T-cell (primary cell): ENCODE results near the gene NPFFR1. TPM values are rescaled to one million over a fixed set of nuclear protein-coding genes. Genes with fewer than 3 reads are reported as not detected.

Source experiments
- ATAC-seq, 4 experiments: fragments of 200-7000 bp in 3 of 4; fragments of 150-1000 bp in 1 of 4; cut with Tn5 transposase; replicated peaks in 1 of 4; 1 replicate in 3 of 4; 2 replicates in 1 of 4; pipeline ENCODE4 v1.10.0; 2021; ENCODE audit warnings: moderate library complexity in 3 of 4, mild to moderate bottlenecking in 2 of 4, moderate number of reproducible peaks in 1 of 4
- CTCF ChIA-PET, 2 donors: fragments of 300-600 bp; sonication (Branson Sonifier 250); formaldehyde crosslinking; loops; one replicate each; lab custom pipeline; 2022; ENCODE audit warnings: antibody characterized with exemption in 2 of 2; lab: Charles Lee
- POLR2A ChIA-PET, 2 donors: fragments of 300-600 bp; sonication (Branson Sonifier 250); formaldehyde crosslinking; loops; one replicate each; lab custom pipeline; 2022; ENCODE audit warnings: antibody characterized with exemption in 2 of 2; lab: Charles Lee
- DNase-seq, 35 experiments: peaks; one replicate each; pipeline versions ENCODE4 v3.0.0 to v3.0.0-alpha.2; 2013 to 2023
- H3K27ac ChIP-seq: one replicate; pipeline ENCODE4 v1.5.1; 2013; ENCODE audit warnings: low read length
- H3K27me3 ChIP-seq, 2 experiments: replicated peaks in 1 of 2; 1 replicate in 1 of 2; 2 replicates in 1 of 2; pipeline versions ENCODE4 v1.6.1 to v1.7.0; 2013; ENCODE audit warnings: low read length in 1 of 2, mixed read lengths in 1 of 2; ENCODE audit not compliant: control insufficient read depth in 2 of 2, insufficient read depth in 2 of 2; ENCODE audit errors: extremely low read depth in 1 of 2
- H3K36me3 ChIP-seq, 2 donors: 1 replicate in 1 of 2; 2 replicates in 1 of 2; pipeline versions ENCODE4 v1.6.1 to v1.7.0; 2013; ENCODE audit warnings: low read length in 1 of 2; ENCODE audit not compliant: control insufficient read depth in 2 of 2, insufficient read depth in 1 of 2; ENCODE audit errors: extremely low read depth in 1 of 2
- H3K4me1 ChIP-seq, 2 experiments: 1 replicate in 1 of 2; 2 replicates in 1 of 2; pipeline versions ENCODE4 v1.6.1 to v1.7.0; 2013; ENCODE audit warnings: low read length in 2 of 2, mixed read lengths in 1 of 2; ENCODE audit not compliant: insufficient read depth in 2 of 2, control insufficient read depth in 1 of 2; ENCODE audit errors: extremely low read depth in 1 of 2
- H3K4me3 ChIP-seq, 2 donors: 1 replicate in 1 of 2; 2 replicates in 1 of 2; pipeline versions ENCODE4 v1.5.1 to v1.7.0; 2013; ENCODE audit warnings: mild to moderate bottlenecking in 2 of 2, low read length in 1 of 2, moderate library complexity in 1 of 2; ENCODE audit not compliant: control insufficient read depth in 1 of 2; ENCODE audit errors: extremely low read depth in 1 of 2
- H3K9me3 ChIP-seq: 2 replicates; pipeline ENCODE4 v1.7.0; 2013
- H3K27ac Mint-ChIP-seq, 2 donors: one replicate each; pipeline ENCODE4 v1.8.0; 2020 to 2021; ENCODE audit warnings: mild to moderate bottlenecking in 2 of 2, mixed read lengths in 2 of 2
- H3K27me3 Mint-ChIP-seq, 2 donors: one replicate each; pipeline ENCODE4 v1.8.0; 2021 to 2022; ENCODE audit warnings: mixed read lengths in 2 of 2
- H3K36me3 Mint-ChIP-seq: one replicate; pipeline ENCODE4 v1.8.0; 2021; ENCODE audit warnings: mixed read lengths
- H3K4me1 Mint-ChIP-seq, 3 donors: one replicate each; pipeline ENCODE4 v1.8.0; 2020 to 2022; ENCODE audit warnings: mixed read lengths in 3 of 3, mild to moderate bottlenecking in 1 of 3
- H3K4me3 Mint-ChIP-seq, 3 donors: one replicate each; pipeline ENCODE4 v1.8.0; 2020 to 2022; ENCODE audit warnings: mild to moderate bottlenecking in 3 of 3, mixed read lengths in 3 of 3, moderate library complexity in 3 of 3
- H3K9me3 Mint-ChIP-seq, 3 donors: one replicate each; pipeline ENCODE4 v1.8.0; 2020 to 2022; ENCODE audit warnings: mixed read lengths in 3 of 3
- WGBS: methylation state at CpG from one replicate; pipeline ENCODE4 v1.1.5; 2013; ENCODE audit warnings: missing lambda C conversion rate; ENCODE audit not compliant: insufficient coverage; 5-methylcytosine and 5-hydroxymethylcytosine counted together
- total RNA-seq, 35 experiments: library from RNA in 6 of 35; stranded (reverse) in 6 of 35; fragments of 120-200 nt in 1 of 35; gene quantifications; one replicate each; pipeline versions ENCODE4 v1.2.1 to v1.2.4 and lab custom pipeline; 2013 to 2026

The NPFFR1 gene
- total RNA-seq, 5 donors from 2014 or later (not counting 1 experiment from before 2014, with no cell fraction given) = not detected

DNA sequence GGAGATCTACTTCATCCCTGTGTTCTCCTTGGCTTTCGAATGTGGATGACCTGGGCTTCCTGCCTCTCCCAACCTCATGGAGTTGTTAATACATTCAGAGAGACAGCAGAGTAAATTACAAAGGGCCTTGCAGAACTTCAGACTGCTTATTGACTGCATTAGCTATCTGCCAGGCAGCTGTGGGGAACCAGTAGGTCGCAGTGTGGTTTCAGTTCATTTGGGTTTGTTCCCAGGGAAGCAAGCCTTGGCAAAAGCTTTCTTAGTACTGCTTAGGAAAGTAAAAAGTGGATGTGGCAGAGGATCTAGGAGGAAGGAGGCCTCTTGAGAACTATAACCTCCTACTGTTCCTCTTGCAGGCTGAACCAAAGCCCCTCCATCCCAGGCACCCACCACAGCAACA is 9.2 kb downstream of the NPFFR1 start:
- Mint-ChIP-seq H3K4me1 (peaks cover 6 to 11% (median 10%) of the 10 kb centered on the region in 3 donors), H3K27me3 (no peaks in the 10 kb centered on the region), H3K9me3 (no peaks in the 10 kb centered on the region), H3K4me3 (no peak overlapping the region), H3K36me3 (no peaks in the 10 kb centered on the region), H3K27ac (no peak overlapping the region)
- DNase-seq = no peak
- CTCF ChIA-PET = interaction anchor here in 1 of 2 donors (0.6 kb wide), 1 partner anchor 125 kb away, joined by 5 read pairs; no protein-coding TSS in a partner anchor
- WGBS = 88% methylated on average over 1 of the region's 2 CpGs
- H3K36me3 ChIP-seq = no peaks in the 10 kb centered on the region
- no peaks in the 10 kb centered on the region for H3K27me3 ChIP-seq
- peaks cover 0 to 4% of the 10 kb centered on the region in 2 experiments for H3K4me1 ChIP-seq
- no peak for ATAC-seq
- no peak overlapping the region for H3K27ac ChIP-seq
- POLR2A ChIA-PET = no interaction called here
- H3K9me3 ChIP-seq = no peaks in the 10 kb centered on the region
- no peak overlapping the region for H3K4me3 ChIP-seq

DNA sequence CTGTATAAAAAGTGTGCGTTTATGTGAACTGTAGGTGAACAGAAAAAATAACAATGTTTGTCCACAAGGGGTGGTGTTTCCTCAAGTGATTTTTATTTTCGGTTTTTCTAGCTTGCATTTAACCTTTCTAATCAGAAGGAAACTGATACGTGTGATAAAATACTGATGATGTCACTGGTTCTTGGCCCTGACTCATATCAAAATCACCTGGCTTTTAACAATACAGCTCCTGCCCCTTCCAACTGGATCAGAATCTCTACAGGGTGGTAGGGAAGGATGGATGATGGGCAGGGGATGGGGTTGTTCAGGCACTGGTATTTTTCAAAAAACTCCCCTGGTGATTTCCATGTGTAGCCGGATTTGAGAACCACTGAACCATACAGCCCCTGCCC is 10.9 kb downstream of the NPFFR1 start:
- Mint-ChIP-seq H3K4me3 (no peak overlapping the region), H3K27ac (no peak overlapping the region), H3K27me3 (no peaks in the 10 kb centered on the region)

DNA sequence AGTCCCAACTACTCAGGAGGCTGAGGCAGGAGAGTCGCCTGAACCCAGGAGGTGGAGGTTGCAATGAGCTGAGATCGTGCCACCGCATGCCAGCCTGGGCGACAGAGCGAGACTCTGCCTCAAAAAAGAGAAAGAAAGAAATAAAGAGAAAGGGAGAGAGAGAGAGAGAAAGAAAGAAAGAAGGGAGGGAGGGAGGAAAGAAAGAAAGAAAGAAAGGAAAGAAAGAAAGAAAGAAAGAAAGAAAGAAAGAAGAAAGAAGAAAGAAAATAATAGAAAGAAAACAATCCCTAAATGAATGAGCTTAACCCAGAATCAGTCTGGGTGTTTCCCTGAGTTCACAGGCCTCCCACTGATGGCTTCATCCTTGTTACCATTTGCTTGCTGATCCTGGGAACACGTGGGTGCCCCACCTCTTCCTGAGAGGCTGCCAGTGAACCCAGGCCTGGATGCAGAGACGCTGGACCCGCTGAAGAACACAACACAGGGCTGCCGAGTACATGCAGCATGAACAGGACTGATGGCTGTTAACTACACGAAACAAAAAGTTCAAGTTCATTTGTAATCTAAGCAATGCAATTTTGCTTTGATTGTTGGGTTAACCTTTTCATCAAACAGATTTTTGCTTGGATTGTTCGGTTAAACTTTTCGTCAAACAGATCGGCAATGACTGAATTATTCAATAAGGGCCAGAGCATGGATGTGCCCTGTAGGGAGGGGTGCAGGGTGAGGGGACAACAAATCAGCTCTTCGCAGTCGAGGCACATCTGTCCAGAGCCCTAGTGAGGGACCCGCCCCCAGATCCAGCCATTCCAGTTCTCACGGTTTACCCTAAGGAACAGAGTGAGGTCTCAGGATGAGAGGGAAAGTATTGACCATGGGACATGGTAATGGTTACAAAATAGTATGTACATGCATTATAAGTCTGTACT is 11.5 kb downstream of the NPFFR1 start:
- 87% methylated on average over 10 of the region's 17 CpGs for WGBS
- CTCF ChIA-PET = interaction anchor here (0.5 to 1.9 kb wide), 10 partner anchors 14 to 101 kb away, joined by 3 to 16 read pairs (median 4); partner anchors contain the start of gene PPA1 (in 1 of the 2)
- POLR2A ChIA-PET = interaction anchor here in 1 of 2 donors (0.7 kb wide), 1 partner anchor 13 kb away, joined by 3 read pairs; no protein-coding TSS in a partner anchor
- no peak for DNase-seq
- Histone ChIP-seq H3K27me3 (peaks cover 0 to 3% of the 10 kb centered on the region in 2 experiments), H3K4me1 (peaks cover 0 to 4% of the 10 kb centered on the region in 2 experiments), H3K36me3 (no peaks in the 10 kb centered on the region), H3K4me3 (no peak overlapping the region), H3K9me3 (no peaks in the 10 kb centered on the region), H3K27ac (no peak overlapping the region)
- H3K36me3 Mint-ChIP-seq = no peaks in the 10 kb centered on the region
- H3K4me3 Mint-ChIP-seq = no peak overlapping the region
- H3K9me3 Mint-ChIP-seq = no peaks in the 10 kb centered on the region
- no peaks in the 10 kb centered on the region for H3K27me3 Mint-ChIP-seq
- peak in 2 of 4 experiments; percentile 16 to 35 for ATAC-seq
- no peak overlapping the region for H3K27ac Mint-ChIP-seq
- H3K4me1 Mint-ChIP-seq = peaks cover 6 to 11% (median 10%) of the 10 kb centered on the region in 3 donors

More for the DNA sequence above, 10.9 kb downstream of the NPFFR1 start:
- Histone ChIP-seq H3K4me1 (peaks cover 0 to 4% of the 10 kb centered on the region in 2 experiments), H3K27ac (peak overlapping the region; percentile 12), H3K36me3 (no peaks in the 10 kb centered on the region), H3K4me3 (no peak overlapping the region), H3K27me3 (peaks cover 0 to 3% of the 10 kb centered on the region in 2 experiments), H3K9me3 (no peaks in the 10 kb centered on the region)
- CTCF ChIA-PET = interaction anchor here (0.5 to 1.9 kb wide), 8 partner anchors 9 to 91 kb away, joined by 3 to 16 read pairs (median 4); partner anchors contain the start of gene PPA1 (in 1 of the 2)
- DNase-seq (peak in 2 of 35 experiments; percentile 7 to 60), ATAC-seq (peak; percentile 33 to 68 (median 58))
- H3K9me3 Mint-ChIP-seq = no peaks in the 10 kb centered on the region
- 20% methylated on average over 1 of the region's 4 CpGs for WGBS
- no peaks in the 10 kb centered on the region for H3K36me3 Mint-ChIP-seq
- POLR2A ChIA-PET = interaction anchor here in 1 of 2 donors (0.7 kb wide), 1 partner anchor 12 kb away, joined by 3 read pairs; no protein-coding TSS in a partner anchor
- H3K4me1 Mint-ChIP-seq = peaks cover 6 to 11% (median 10%) of the 10 kb centered on the region in 3 donors

DNA sequence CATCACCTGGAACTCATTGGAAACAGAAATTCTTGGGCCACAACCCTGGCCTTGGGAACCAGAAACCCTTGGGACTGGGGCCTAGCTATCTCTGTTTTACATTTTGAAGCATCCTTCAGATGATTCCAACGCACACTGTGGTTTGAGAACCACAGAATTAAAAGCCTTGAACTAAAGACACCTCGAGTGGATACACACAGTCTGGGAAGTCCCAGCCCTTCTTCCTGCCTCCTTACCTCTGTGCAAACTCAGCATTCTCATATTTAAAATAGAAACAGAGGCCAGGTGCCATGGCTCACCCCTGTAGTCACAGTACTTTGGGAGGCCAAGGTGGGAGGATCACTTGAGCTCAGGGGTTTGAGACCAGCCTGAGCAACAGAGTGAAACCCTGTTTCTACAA is 12.9 kb downstream of the NPFFR1 start:
- no peaks in the 10 kb centered on the region for H3K36me3 ChIP-seq
- Mint-ChIP-seq H3K4me1 (peaks cover 6 to 11% (median 10%) of the 10 kb centered on the region in 3 donors), H3K27ac (no peak overlapping the region), H3K9me3 (no peaks in the 10 kb centered on the region), H3K27me3 (peaks cover 0 to 1% of the 10 kb centered on the region in 2 donors), H3K4me3 (no peak overlapping the region), H3K36me3 (no peaks in the 10 kb centered on the region)
- WGBS = 23% methylated on average over 2 of the region's 2 CpGs
- peaks cover 0 to 4% of the 10 kb centered on the region in 2 experiments for H3K27me3 ChIP-seq
- no peak overlapping the region for H3K4me3 ChIP-seq
- ChIA-PET POLR2A (no interaction called here), CTCF (interaction anchor here in 1 of 2 donors (1.2 kb wide), 1 partner anchor 94 kb away, joined by 3 read pairs; no protein-coding TSS in a partner anchor)
- H3K4me1 ChIP-seq = peaks cover 0 to 4% of the 10 kb centered on the region in 2 experiments
- DNase-seq = no peak
- ATAC-seq = no peak
- H3K27ac ChIP-seq = no peak overlapping the region
- no peaks in the 10 kb centered on the region for H3K9me3 ChIP-seq

DNA sequence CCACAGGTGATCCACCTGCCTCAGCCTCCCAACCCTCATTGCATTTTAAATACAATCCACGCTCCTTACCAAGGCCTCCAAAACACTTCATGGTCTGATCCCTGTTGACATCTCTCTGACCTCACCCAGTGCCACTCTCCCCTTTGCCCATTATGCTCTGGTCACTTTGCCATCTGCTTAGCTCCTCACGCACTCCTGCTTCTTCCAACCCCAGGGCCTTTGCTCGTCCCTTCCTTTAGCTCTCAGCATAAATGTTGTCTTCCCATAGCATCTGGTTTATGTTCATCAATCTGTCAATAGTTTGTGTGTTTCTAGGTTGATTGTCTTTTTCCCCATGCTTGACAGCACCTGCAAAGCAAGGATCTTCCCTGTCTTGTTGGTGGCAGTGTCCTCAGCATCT is 14.1 kb downstream of the NPFFR1 start:
- DNase-seq (no peak), ATAC-seq (no peak)
- Mint-ChIP-seq H3K9me3 (no peaks in the 10 kb centered on the region), H3K36me3 (no peaks in the 10 kb centered on the region), H3K27ac (no peak overlapping the region), H3K27me3 (peaks cover 0 to 5% of the 10 kb centered on the region in 2 donors), H3K4me3 (no peak overlapping the region), H3K4me1 (peaks cover 6 to 11% (median 10%) of the 10 kb centered on the region in 3 donors)
- Histone ChIP-seq H3K9me3 (no peaks in the 10 kb centered on the region), H3K27me3 (peaks cover 0 to 12% of the 10 kb centered on the region in 2 experiments), H3K36me3 (no peaks in the 10 kb centered on the region), H3K4me1 (peaks cover 0 to 4% of the 10 kb centered on the region in 2 experiments), H3K4me3 (no peak overlapping the region), H3K27ac (no peak overlapping the region)
- 100% methylated on average over 1 of the region's 3 CpGs for WGBS
- POLR2A ChIA-PET = interaction anchor here in 1 of 2 donors (0.6 kb wide), 1 partner anchor 286 kb away, joined by 5 read pairs; no protein-coding TSS in a partner anchor
- CTCF ChIA-PET = interaction anchor here in 1 of 2 donors (0.6 kb wide), 1 partner anchor 484 kb away, joined by 3 read pairs; no protein-coding TSS in a partner anchor

DNA sequence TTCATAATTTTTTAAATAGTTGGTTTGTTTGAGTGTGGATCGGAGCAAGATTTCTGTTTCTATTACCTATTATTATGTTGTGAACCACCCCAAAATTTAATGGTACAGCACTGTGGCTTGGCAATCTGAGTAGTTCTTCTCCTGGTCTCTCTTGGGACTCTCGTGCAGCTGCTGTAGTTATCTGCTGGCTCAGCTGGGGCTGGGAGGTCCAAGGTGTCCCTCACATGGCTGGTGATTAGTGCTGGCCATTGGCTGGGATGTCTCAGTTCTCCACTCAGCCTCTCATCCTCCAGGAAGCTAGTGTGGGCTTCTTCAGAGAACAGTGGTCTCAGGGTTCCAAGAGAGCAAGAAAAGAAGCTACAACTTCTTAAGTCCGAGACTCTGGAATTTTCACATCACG is 15.4 kb downstream of the NPFFR1 start:
- ChIA-PET CTCF (interaction anchor here in 1 of 2 donors (1.0 kb wide), 1 partner anchor 27 kb away, joined by 5 read pairs; no protein-coding TSS in a partner anchor), POLR2A (no interaction called here)
- no peaks in the 10 kb centered on the region for H3K36me3 Mint-ChIP-seq
- H3K27ac Mint-ChIP-seq = no peak overlapping the region
- H3K9me3 Mint-ChIP-seq = no peaks in the 10 kb centered on the region
- Histone ChIP-seq H3K36me3 (no peaks in the 10 kb centered on the region), H3K4me1 (peaks cover 0 to 4% of the 10 kb centered on the region in 2 experiments), H3K9me3 (no peaks in the 10 kb centered on the region), H3K4me3 (no peak overlapping the region), H3K27me3 (peaks cover 0 to 12% of the 10 kb centered on the region in 2 experiments), H3K27ac (no peak overlapping the region)
- no peak overlapping the region for H3K4me3 Mint-ChIP-seq
- DNase-seq = no peak
- WGBS = 79% methylated on average over 3 of the region's 4 CpGs
- peaks cover 6 to 11% (median 10%) of the 10 kb centered on the region in 3 donors for H3K4me1 Mint-ChIP-seq
- H3K27me3 Mint-ChIP-seq = peaks cover 2 to 12% of the 10 kb centered on the region in 2 donors
- no peak for ATAC-seq
